Endothelial cell (in vitro differentiated cells): Measurements from ENCODE around the gene MINAR1. TPM values are rescaled to one million over a fixed set of nuclear protein-coding genes. Genes with fewer than 3 reads are reported as not detected.
"Not testable (repeated sequence)": the region's sequence is repeated elsewhere in the genome, so short reads cannot be mapped to it uniquely, and the experiment has no call there.

Source experiments
- DNase-seq: peaks from one replicate; pipeline ENCODE4 v3.0.0; 2021; ENCODE audit warnings: low spot score
- H3K27ac Mint-ChIP-seq: one replicate; pipeline ENCODE4 v1.8.0; 2021; ENCODE audit warnings: mixed read lengths, inconsistent platforms; ENCODE audit not compliant: unreplicated experiment
- H3K27me3 Mint-ChIP-seq: one replicate; pipeline ENCODE4 v1.8.0; 2021; ENCODE audit warnings: mild to moderate bottlenecking, moderate library complexity, mixed read lengths, inconsistent platforms; ENCODE audit not compliant: unreplicated experiment
- H3K36me3 Mint-ChIP-seq: one replicate; pipeline ENCODE4 v1.8.0; 2021; ENCODE audit warnings: mild to moderate bottlenecking, low read depth, mixed read lengths, inconsistent platforms; ENCODE audit not compliant: unreplicated experiment
- H3K4me1 Mint-ChIP-seq: one replicate; pipeline ENCODE4 v1.8.0; 2021; ENCODE audit warnings: mild to moderate bottlenecking, mixed read lengths, inconsistent platforms; ENCODE audit not compliant: unreplicated experiment
- H3K4me3 Mint-ChIP-seq: one replicate; pipeline ENCODE4 v1.8.0; 2021; ENCODE audit warnings: mild to moderate bottlenecking, mixed read lengths, inconsistent platforms; ENCODE audit not compliant: unreplicated experiment
- H3K9me3 Mint-ChIP-seq: one replicate; pipeline ENCODE4 v1.8.0; 2021; ENCODE audit warnings: mixed read lengths, inconsistent platforms; ENCODE audit not compliant: unreplicated experiment
- total RNA-seq: library from RNA; stranded (reverse); fragmentation: NEBNext Ultra II Directional; extraction: Animal tissue kit (Norgen Biotek cat#: 25700); gene quantifications from one replicate; pipeline ENCODE4 v1.2.1, GENCODE V29; 2021; ENCODE audit not compliant: unreplicated experiment
- TF ChIP-seq, protein P1 (sequence below): fragments of 200-600 bp; sonication (generic); IDR thresholded peaks from one replicate; pipeline ENCODE4 v1.5.0; 2021; ENCODE audit warnings: antibody characterized with exemption; ENCODE audit not compliant: unreplicated experiment

MINAR1 gene
- total RNA-seq, 1 donor from 2014 or later = 5.3 TPM

DNA sequence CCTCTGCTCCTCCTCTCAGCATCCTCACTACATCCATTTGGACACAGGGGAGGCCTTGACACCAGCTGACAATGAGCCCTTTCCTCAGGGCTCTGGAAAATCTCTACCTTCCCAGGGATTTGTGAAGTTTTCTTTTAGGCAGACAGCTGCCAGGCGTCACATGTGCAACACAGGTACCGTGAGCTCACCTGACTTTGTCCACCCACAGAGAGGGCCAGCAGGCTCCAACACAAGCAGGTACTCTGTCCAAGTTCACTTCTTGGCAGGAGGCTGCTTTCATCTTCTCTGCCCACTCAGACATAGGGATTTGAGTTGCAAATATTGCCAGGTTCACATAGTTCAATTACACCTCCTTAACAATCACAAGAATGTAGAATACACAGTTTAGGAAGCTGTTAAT lies 15.3 kb upstream of the MINAR1 start:
- DNase-seq = no peak
- Mint-ChIP-seq H3K4me1 (peaks cover 33% of the 10 kb centered on the region), H3K9me3 (no peaks in the 10 kb centered on the region), H3K27ac (no peak overlapping the region), H3K4me3 (no peak overlapping the region), H3K36me3 (no peaks in the 10 kb centered on the region), H3K27me3 (peaks cover 1% of the 10 kb centered on the region)
- TF ChIP-seq, protein P1, sequence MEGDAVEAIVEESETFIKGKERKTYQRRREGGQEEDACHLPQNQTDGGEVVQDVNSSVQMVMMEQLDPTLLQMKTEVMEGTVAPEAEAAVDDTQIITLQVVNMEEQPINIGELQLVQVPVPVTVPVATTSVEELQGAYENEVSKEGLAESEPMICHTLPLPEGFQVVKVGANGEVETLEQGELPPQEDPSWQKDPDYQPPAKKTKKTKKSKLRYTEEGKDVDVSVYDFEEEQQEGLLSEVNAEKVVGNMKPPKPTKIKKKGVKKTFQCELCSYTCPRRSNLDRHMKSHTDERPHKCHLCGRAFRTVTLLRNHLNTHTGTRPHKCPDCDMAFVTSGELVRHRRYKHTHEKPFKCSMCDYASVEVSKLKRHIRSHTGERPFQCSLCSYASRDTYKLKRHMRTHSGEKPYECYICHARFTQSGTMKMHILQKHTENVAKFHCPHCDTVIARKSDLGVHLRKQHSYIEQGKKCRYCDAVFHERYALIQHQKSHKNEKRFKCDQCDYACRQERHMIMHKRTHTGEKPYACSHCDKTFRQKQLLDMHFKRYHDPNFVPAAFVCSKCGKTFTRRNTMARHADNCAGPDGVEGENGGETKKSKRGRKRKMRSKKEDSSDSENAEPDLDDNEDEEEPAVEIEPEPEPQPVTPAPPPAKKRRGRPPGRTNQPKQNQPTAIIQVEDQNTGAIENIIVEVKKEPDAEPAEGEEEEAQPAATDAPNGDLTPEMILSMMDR = no peak

- Mint-ChIP-seq H3K27ac (no peak overlapping the region), H3K36me3 (no peaks in the 10 kb centered on the region), H3K9me3 (no peaks in the 10 kb centered on the region), H3K4me3 (no peak overlapping the region), H3K4me1 (peaks cover 28% of the 10 kb centered on the region), H3K27me3 (peaks cover 3% of the 10 kb centered on the region)
- DNase-seq = no peak
- TF ChIP-seq, protein P1 = no peak
Observed at GRCh38 chr15:79418693-79419279, 13.3 kb upstream of the MINAR1 start.

- no peaks in the 10 kb centered on the region for H3K9me3 Mint-ChIP-seq
- peaks cover 5% of the 10 kb centered on the region for H3K27me3 Mint-ChIP-seq
Observed at GRCh38 chr15:79425591-79426295, 6.4 kb upstream of the MINAR1 start.

DNA sequence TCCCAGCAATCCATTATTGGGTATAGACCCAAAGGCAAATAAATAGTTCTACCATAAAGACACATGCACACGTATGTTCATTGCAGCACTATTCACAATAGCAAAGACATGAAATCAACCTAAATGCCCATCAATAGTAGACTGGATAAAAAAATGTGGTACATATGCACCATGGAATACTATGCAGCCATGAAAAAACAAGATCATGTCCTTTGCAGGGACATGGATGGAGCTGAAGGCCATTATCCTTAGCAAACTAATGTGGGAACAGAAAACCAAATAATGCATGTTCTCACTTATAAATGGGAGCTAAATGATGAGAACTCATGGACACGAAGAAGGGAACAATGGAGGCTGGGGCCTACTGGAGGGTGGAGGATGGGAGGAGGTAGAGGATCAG lies 5.2 kb upstream of the MINAR1 start:
- not testable (repeated sequence) for DNase-seq, H3K4me3 Mint-ChIP-seq, H3K9me3 Mint-ChIP-seq, H3K27me3 Mint-ChIP-seq, H3K36me3 Mint-ChIP-seq, H3K27ac Mint-ChIP-seq
- peaks cover 23% of the 10 kb centered on the region for H3K4me1 Mint-ChIP-seq

More at GRCh38 chr15:79425591-79426295, 6.4 kb upstream of the MINAR1 start:
- peaks cover 23% of the 10 kb centered on the region for H3K4me1 Mint-ChIP-seq
- H3K36me3 Mint-ChIP-seq = no peaks in the 10 kb centered on the region
- DNase-seq = no peak
- H3K27ac Mint-ChIP-seq = no peak overlapping the region
- H3K4me3 Mint-ChIP-seq = no peak overlapping the region
- TF ChIP-seq, protein P1 = no peak

GRCh38 chr15:79427781-79428598 lies 4.1 kb upstream of the MINAR1 start:
- no peak overlapping the region for H3K27ac Mint-ChIP-seq
- DNase-seq = no peak
- H3K36me3 Mint-ChIP-seq = no peaks in the 10 kb centered on the region
- peaks cover 11% of the 10 kb centered on the region for H3K27me3 Mint-ChIP-seq
- no peak overlapping the region for H3K4me3 Mint-ChIP-seq
- TF ChIP-seq, protein P1 = no peak
- H3K9me3 Mint-ChIP-seq = no peaks in the 10 kb centered on the region
- H3K4me1 Mint-ChIP-seq = peaks cover 27% of the 10 kb centered on the region
